D721Med (cell line): ENCODE measurements around the gene NBEA.

Experiments
- DNase-seq: peaks from one replicate; pipeline ENCODE4 v3.0.0; 2011; ENCODE audit warnings: low spot score; ENCODE audit not compliant: insufficient read length
- FAIRE-seq: peaks from 2 replicates; lab custom pipeline; 2011; peaks lifted over from hg19 to GRCh38; lab: Jason Lieb, UNC
- CTCF ChIP-seq: IDR thresholded peaks from 2 replicates; pipeline ENCODE4 v1.5.1; 2012; ENCODE audit warnings: mild to moderate bottlenecking, control low read depth; ENCODE audit not compliant: insufficient read depth; ENCODE audit errors: missing control alignments

NBEA gene

GRCh38 chr13:35631666-35632065 lies 689.6 kb downstream of the NBEA start:
- no peak for FAIRE-seq
- no peak for TF ChIP-seq CTCF

DNA sequence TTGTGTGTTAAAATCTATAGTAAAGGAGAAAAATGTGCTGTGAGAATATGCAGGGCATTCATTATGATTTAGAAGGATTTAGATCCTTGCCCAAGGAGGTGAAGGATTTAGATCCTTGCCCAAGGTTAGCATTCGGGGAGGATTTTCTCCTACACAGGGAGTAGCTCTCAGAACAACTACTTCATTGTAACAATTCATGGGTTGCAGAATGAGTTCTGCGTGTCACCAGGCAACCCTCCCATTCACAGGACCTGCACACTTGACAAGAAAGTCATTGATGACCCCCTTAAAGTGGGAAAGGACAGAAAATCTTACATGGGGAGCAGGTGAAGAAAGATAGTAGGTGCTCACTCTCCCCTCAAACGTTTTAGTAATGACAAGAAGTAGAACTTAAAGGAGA lies 701.6 kb downstream of the NBEA start:
- TF ChIP-seq CTCF, result no peak
- DNase-seq (no peak), FAIRE-seq (no peak)

More at GRCh38 chr13:35631666-35632065, 689.6 kb downstream of the NBEA start:
- DNase-seq, result no peak

DNA sequence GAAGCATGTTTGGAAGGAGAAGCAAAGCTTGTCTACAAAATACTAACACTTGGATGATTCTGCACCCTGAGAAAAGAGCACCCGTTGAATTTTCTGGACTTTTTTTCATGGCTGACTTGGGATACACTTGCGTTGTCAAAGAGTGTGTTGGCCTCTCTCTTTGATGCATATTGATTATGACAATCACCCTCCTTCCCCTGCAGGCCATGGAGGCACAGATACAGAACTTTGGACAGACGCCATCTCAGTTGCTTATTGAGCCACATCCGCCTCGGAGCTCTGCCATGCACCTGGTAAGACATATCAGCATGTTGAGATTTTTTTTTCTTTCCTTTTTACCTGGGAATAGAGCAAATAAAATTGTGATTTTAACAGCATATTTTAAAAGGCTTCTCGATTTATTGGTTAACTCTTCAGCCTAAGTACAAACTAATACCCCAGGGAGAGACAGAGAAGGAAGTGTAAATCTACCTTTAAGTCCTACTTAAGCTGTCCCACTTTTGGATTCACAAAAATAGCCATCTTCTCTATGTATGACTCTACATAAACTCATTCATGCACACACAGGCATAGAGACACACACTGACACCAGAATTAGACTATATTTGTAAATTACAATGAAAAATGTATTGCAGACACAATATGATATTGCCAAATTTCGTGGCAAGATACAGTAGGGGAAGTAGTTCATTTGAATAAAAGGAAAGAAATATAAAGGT lies 704.1 kb downstream of the NBEA start:
- DNase-seq (no peak), FAIRE-seq (peak; percentile 46)
- TF ChIP-seq CTCF, result no peak

- no peak for DNase-seq
- no peak for FAIRE-seq
- no peak for TF ChIP-seq CTCF
These were observed 706.1 kb downstream of the NBEA start for GRCh38 chr13:35648201-35648600.

DNA sequence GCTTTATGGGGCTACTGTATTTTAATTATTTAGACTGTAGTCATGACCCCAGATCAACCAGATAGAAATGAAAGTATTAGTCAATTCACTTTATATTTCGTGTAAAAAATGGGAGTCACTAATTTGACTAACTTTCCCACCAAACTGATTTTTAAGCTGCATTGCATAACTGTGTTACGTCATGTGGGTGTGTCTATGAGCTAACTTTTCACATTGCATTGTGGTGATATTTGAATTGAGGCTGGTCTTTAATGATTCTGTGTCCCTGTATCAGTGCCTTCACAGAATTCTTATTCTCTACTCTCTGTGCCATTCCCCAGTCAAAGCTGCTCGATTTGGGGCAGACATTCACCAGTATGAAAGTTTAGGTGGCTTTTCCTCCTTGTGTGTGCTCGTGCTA lies 707.1 kb downstream of the NBEA start:
- no peak for TF ChIP-seq CTCF
- FAIRE-seq (no peak), DNase-seq (no peak)

- TF ChIP-seq CTCF, result no peak
- DNase-seq (no peak), FAIRE-seq (no peak)
These were observed 717.7 kb downstream of the NBEA start for GRCh38 chr13:35659796-35660195.

- DNase-seq (no peak), FAIRE-seq (no peak)
- TF ChIP-seq CTCF, result no peak
These were observed 722.7 kb downstream of the NBEA start for GRCh38 chr13:35664747-35665146.
